ENCODE results near the gene POC1A.
"Not testable (repeated sequence)": the region's sequence is repeated elsewhere in the genome, so short reads cannot be mapped to it uniquely, and the experiment has no call there.

The POC1A gene

DNA sequence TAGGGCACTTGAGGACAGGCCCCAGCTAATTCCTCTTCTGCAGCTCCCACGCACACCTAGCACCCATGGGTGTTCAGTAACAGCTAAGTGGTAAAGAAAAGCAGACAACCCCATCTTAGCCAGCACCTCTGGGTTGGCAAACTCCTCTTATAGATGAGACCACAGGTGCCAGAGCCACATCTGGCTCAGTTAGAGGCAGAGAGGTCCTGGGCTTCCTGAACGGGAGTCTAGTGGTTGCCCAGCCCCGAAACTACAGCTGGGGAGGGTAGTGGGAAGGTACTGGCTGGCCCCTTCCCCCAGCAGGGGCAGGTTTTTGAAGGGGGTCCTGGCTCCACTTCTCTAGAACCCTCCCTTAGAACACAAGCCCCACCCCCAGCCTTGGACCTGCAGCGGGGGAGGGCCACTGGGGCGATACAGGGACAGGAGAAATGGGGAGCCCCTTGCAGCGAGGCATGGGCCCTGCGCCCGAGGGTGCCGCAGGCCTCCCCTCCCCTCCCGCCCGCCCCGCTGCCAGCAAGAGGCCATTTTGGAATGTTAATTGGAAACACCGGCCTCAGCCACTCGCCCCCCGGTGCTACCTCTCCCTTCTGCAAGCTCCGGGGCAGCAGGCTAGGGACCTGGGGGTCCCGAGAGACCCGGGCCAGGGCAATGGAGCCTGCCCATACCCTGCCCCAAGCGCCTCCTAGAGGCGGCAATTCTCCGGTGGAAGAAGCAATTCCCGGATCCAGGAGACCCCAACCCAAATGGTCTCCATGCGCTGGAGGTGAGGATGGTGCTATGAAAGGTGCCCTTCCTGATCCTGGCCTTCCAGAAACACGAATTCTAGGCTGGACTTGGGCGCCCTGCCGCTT, 99.3 kb downstream of the POC1A start:
- in situ Hi-C loops (cut with MboI; ENCODE audit: low sequenced_read_pairs) = no loop called here

DNA sequence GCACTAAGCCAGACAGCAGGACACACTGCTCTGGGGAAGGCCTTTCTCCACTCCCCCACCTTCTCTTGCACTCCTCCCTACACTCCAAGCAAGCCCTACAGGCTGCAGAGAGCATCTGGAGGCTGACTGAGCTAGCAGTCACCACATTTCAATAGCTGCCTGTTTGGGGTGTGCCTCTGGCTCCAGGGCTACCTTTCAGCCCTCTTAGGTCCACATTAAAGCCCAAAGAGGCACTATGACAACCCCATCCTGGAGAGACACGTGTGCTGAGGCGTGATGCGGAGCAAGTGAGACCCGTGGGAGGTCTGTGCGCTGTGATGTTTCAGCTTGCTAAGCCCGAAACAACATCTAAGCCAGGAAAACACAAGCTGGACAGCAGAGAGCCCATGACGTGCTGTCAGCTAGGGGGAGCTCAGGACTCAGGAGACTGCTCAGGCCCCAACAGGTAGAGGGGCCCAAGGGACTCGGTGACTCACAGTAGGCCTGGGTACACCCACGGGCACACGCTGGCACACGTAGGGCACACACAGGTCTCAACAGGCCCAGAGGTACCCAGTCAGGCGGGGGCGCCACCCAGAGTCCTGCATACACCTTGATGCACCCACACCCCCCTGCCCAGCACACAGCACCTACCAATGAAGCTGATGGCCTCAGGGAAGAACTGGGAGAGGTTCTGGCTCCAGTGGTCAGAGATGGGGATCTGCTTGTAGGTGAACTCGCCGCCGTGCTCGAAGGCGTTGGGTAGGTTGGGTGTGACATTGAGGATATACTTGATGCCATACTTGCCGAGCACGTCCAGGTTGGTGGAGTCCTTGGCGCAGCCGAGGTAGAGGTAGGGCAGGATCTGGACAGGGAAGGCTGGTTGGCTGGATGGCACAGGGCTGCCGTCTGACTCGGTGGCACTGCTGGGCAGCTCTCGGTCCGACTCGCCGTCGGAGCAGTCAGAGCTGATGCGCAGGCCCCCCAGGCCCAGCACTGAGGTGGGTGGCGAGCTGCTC, 100.6 kb downstream of the POC1A start:
- in situ Hi-C loops (cut with MboI; ENCODE audit: low sequenced_read_pairs) = no loop called here

DNA sequence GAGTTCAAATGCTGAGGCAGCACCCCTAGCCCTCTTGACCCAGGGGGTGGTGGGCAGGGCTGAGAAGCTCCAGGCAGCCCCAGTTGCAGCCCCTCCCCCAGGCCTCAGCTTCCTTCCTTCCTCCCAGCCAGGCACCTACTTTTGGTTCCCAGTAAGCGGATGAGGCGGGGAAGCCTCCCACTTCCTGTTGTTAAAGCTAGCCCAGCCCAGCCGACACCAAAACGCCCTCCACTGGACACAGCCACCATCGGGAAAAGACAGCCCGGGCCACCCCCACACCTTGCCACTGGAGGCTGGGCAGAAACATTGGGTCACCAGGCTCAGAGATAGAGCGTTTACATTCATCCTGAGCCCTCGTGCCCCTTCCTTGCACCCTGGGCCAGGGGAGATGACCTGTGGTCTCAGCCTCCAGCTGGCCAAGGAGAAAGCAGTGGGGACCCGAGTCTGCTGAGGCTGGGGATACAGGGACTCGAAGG, 101.4 kb downstream of the POC1A start:
- in situ Hi-C loops (cut with MboI; ENCODE audit: low sequenced_read_pairs) = no loop called here

DNA sequence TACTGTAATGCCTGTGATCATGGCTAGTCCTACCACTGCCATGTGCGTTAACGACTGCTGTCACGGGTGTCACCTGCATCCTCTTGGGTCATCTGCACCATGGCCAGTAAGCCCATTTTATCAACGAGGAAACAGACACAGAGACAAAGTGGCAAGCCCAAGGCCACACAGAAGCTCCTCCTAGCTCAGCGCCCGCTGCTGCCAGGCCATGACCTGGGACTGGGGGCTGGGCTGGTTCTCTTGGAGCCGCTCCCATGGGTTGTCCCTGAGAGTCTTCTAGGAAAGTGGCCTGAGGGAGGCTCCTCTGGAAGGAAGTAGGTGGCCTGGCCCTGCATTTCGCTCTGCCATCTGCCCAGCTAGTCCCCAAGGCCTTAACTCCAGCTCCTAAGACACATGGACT, 102.8 kb downstream of the POC1A start:
- in situ Hi-C loops (cut with MboI; ENCODE audit: low sequenced_read_pairs) = no loop called here

GRCh38 chr3:52050571-52050970, 103.7 kb downstream of the POC1A start:
- in situ Hi-C loops (cut with MboI; ENCODE audit: low sequenced_read_pairs) = no loop called here

DNA sequence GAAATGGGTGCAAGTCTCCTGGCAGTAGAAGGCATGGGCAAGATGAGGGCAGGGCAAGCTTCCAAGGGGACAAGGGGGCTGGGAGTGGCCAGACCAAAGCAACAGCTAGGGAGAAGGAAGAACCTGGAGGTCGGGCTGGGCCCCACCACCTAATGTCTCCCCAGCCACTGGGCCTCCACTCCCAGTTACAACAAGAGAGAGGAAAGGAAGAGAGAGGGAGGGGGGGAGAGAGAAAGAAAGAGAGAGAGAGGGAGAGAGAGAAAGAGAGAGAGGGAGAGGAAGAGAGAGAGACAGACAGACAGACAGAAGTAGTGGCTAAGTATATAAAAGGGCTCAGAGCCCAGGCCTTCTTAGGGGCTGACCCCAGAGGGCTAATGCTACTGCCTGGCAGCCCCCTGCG, 104.7 kb downstream of the POC1A start:
- in situ Hi-C loops (cut with MboI; ENCODE audit: low sequenced_read_pairs) = no loop called here

DNA sequence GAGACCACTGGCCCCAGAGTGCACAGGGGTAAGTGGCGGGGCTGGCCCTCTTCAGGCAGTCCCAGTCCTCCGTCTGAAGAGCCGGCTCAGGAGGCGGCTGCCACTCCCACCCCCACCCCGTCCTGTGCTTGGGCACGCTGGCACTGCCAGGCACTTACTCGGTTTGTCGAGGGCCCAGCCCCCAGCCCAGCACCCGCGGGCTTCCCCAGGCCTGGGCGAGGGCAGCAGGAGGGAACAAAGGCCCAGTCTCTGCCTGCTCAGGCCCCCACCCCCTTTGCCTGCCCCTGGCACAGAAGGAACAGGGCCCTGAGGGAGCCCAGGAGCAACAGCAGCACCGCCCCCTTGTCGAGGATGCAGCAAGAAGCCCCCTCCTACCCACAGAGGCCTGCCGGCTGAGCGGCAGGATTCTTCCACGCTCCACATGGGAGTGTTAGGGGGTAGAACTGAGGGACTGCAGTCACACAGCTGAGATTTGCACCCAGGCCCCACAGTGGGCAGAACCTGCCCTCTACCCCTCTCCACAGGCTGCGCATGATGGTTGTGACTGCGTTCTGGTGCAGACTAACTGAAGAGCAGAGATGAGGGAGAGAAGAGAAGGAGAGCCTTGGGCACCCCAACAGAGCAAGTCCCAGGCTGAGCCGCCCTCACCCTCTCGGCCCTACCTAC, 106.8 kb downstream of the POC1A start:
- in situ Hi-C loops (cut with MboI; ENCODE audit: low sequenced_read_pairs) = no loop called here

GRCh38 chr3:52046902-52047239, 107.4 kb downstream of the POC1A start:
- in situ Hi-C loops (cut with MboI; ENCODE audit: low sequenced_read_pairs) = no loop called here

GRCh38 chr3:52046186-52046901, 107.9 kb downstream of the POC1A start:
- in situ Hi-C loops (cut with MboI; ENCODE audit: low sequenced_read_pairs) = no loop called here

DNA sequence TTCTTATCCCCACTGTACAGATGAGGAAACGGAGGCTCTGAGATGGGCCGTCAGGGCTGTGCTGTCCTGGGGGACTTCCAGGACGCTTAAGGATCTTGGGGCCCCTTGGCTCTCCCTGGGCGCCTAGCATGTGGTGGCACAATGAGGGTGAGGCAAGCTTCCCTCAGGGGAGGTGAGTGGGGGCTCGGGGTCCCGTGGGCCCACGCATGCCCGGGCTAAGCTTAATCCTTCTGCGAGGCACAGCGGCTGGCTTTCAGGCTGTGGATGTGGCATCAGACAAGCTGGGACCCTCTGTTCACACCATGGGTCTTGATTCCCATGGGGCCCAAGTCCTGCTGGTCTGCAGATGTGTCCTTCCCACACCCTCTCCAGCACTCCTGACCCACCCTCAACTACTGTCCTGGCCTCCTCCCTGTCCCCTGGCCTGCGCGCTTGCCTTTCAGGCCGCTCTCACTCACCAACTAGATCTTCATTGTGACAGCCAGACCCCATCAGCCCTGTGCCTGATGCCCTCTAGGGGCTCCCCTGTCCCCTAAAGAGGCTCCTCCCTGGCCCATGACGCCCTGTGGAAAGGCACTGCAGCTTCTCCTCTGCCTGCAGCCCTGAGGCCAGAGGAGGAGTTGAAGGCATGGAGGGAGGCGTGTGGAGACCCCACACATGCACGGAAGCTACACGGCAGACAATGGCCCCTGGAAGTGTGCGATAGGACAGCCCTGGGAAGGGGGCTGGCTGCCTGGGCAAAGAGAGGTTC, 109.2 kb downstream of the POC1A start:
- in situ Hi-C loops (cut with MboI; ENCODE audit: low sequenced_read_pairs) = no loop called here

GRCh38 chr3:52043750-52044149, 110.5 kb downstream of the POC1A start:
- in situ Hi-C loops (cut with MboI; ENCODE audit: low sequenced_read_pairs) = no loop called here

DNA sequence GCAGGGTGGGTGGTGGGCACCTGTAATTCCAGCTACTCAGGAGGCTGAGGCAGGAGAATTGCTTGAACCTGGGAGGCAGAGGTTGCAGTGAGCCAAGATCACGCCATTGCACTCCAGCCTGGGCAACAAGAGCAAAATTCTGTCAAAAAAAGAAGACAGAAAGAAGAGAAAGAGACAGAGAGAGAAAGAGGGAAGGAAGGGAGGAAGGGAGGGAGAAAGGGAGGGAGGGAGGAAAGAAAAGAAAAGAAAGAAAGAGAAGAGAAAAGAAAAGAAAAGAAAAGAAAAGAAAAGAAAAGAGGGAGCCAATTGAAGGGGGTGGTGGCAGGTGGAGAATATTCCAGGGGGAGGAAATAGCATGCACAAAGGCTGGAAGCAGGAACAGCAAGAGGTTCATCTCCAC, 111.2 kb downstream of the POC1A start:
- in situ Hi-C loops (cut with MboI; ENCODE audit: low sequenced_read_pairs) = not testable (repeated sequence)

DNA sequence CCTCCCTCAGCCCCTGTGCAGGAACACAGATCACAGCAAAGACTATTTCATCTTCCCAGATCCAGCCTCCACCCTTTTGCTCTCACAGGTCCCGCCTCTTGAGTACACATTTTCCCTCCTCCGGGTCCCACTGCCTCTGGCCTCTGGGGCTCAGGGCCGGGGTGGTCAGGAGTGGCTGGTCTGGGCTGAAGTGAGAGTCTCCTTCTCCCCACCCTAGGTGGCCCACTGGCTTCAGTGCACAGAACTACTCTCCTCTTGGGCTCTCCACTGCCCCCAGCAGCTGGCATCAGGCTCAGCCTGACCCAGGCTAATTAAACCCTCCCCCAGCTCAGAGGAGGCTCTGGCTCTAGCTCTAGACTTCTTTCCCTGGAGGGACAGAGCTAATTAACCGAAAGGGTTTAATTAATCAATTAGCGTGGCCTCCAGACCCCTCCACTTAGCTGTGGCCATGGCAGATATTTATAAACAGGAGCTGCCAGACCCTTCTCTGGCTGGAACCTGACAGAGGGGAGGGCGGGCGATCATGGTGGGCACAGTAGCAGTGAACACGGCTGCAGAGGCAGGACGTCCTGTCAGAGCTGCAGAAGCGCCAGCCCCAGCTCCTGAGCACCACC, 113.0 kb downstream of the POC1A start:
- in situ Hi-C loops (cut with MboI; ENCODE audit: low sequenced_read_pairs) = no loop called here

DNA sequence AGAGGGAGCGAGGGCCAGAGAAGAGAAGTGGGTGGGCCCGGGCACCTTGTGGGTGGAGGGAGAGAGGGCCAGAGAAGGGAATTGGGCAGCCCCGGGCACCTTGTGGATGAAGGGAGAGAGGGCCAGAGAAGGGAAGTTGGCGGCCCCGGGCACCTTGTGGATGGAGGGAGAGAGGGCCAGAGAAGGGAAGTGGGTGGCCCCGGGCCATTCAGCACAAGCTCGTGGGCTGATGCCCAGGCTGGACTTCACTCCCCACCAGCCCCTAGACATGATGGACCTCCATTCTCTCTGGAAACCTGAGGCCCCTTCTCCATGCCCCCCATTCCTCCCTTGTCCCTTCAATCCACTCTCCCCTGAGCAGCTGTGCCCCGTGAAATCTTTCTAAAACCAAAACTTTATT, 113.6 kb downstream of the POC1A start:
- in situ Hi-C loops (cut with MboI; ENCODE audit: low sequenced_read_pairs) = no loop called here

DNA sequence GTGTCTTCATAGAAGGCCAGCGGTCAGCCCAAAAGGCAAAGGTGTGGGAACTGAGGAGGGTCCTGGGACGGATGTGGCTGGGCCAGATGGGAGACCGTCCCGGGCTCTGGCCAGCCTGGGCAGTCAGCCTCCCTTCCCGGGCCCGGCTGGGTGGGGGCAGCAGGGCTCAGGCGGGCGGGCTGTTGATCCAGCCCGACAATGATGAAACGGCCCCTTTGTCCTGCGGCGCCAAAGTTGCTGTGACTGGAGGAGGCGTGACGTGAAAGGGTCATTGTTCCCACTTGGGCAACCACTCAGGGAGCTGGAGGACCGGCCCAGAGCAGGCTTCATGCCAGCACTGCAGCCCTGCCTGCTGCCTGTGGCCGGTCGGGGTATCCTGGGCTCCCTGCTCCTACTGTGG, 114.4 kb downstream of the POC1A start:
- in situ Hi-C loops (cut with MboI; ENCODE audit: low sequenced_read_pairs) = no loop called here

DNA sequence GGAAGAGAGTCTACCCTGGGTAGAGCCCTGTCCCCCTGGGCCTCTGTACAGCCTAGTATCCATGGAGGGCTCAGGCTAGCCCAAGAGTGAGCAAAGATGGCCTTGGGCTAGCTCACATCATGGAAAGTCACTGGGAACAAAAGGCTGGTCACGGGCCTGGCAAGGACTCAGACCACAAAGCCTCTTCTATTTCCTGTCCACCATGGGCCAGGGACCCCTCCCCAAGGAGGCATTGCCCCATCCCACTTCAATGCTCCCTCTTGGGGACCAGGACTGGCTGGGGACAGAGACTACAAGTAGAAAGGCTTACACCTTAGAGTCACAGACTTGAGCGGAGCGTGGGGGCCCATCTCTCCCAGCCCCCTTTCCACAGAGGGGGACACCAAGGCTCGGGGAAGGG, 114.8 kb downstream of the POC1A start:
- in situ Hi-C loops (cut with MboI; ENCODE audit: low sequenced_read_pairs) = no loop called here

DNA sequence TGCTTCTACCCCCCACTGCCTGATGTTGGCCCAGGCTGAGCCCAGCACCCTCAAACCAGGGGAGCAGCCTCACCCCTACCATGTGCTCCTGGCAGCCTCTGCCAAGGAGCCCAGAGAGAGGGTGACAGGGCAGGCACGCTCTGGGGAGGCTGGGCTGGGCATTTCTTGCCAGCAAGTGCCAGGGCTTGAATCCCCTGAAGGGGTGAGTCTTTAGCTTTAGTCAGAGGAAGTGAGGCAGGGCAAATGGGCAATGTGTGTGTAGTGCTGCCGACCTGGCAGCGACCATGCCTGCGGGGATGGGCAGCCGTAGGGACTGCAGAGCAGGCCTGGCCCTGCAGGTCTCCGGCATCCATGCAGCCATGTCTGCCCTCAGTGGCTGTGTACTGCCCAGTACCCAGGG, 116.0 kb downstream of the POC1A start:
- in situ Hi-C loops (cut with MboI; ENCODE audit: low sequenced_read_pairs) = no loop called here

- in situ Hi-C loops (cut with MboI; ENCODE audit: low sequenced_read_pairs) = no loop called here
Observed at GRCh38 chr3:52037291-52037690, 116.9 kb downstream of the POC1A start.

DNA sequence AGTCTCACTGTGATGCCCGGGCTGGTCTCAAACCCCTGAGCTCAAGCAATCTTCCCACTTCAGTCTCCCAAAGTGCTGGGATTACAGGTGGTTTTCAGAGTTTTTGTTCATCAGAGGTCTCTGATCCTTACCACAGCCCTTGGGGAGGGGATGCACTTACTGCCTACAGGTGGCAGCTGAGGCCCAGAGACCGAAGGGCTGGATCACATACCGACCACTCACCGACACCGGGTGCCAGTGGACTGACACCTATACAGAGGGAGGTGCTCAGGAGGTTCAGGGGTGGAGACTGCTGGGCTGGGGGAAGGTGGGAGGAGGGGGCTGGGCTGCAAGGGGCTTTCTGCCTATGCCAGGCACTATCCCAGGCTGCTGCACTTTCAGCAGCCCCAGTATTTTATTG, 117.4 kb downstream of the POC1A start:
- in situ Hi-C loops (cut with MboI; ENCODE audit: low sequenced_read_pairs) = no loop called here
